HCT116 (cell line): ENCODE measurements around the gene AARS2. TPM values are rescaled to one million over a fixed set of nuclear protein-coding genes. Genes with fewer than 3 reads are reported as not detected.

ENCODE experiments used
- ATAC-seq: fragments of 200-7000 bp; cut with Tn5 transposase; 2 replicates; pipeline ENCODE4 v1.9.1; 2020; ENCODE audit warnings: mild to moderate bottlenecking, moderate library complexity
- BruUV-seq: library from RNA; stranded (reverse); fragments of 400-500 nt; replicated peaks from 2 replicates; lab custom pipeline; 2021; lab: Mats Ljungman, UMichigan
- CTCF ChIA-PET: fragments of 300-600 bp; sonication (Branson Sonifier 250); formaldehyde crosslinking; loops from one replicate; lab custom pipeline; 2021; ENCODE audit warnings: antibody characterized with exemption; lab: Charles Lee
- POLR2A ChIA-PET: fragments of 300-600, 350-600 bp; sonication (Branson Sonifier 250); formaldehyde crosslinking; loops from one replicate; lab custom pipeline; 2021; ENCODE audit warnings: antibody characterized with exemption; lab: Charles Lee
- RAD21 ChIA-PET, 2 experiments: fragments of 300-600 bp; sonication (Branson Sonifier 250); formaldehyde crosslinking; loops; one replicate each; lab custom pipeline; 2023; ENCODE audit warnings: low total read pairs in 2 of 2; ENCODE audit not compliant: uncharacterized antibody in 2 of 2, unreplicated experiment in 2 of 2, low non-redundant PET in 1 of 2; lab: Charles Lee
- DNase-seq: peaks from one replicate; pipeline ENCODE4 v3.0.0-alpha.2; 2010; ENCODE audit warnings: low read depth, low spot score
- H2AFZ ChIP-seq: fragments of 200-600 bp; shearing (Covaris generic), sonication (generic); 2 replicates; pipeline ENCODE4 v1.6.1; 2017; ENCODE audit warnings: low read depth, mixed run types, mixed read lengths, antibody characterized with exemption, low read length; ENCODE audit not compliant: poor library complexity, severe bottlenecking
- H3K27ac ChIP-seq: 2 replicates; pipeline ENCODE4 v1.5.1; 2012; ENCODE audit warnings: low read depth, low read length
- H3K27me3 ChIP-seq: fragments of 200-600 bp; sonication (generic); 2 replicates; pipeline ENCODE4 v1.6.1; 2016; ENCODE audit warnings: mixed run types, low read length, mixed read lengths; ENCODE audit not compliant: insufficient read depth
- H3K36me3 ChIP-seq, 2 experiments: fragments of 200-500 bp in 1 of 2; fragments of 200-600 bp in 1 of 2; sonication (Bioruptor generic) in 1 of 2; sonication (generic) in 1 of 2; 2 replicates each; pipeline versions ENCODE4 v1.5.1 to v1.6.1; 2014 to 2016; ENCODE audit warnings: low read length in 2 of 2, inconsistent platforms in 1 of 2, mixed read lengths in 1 of 2, mixed run types in 1 of 2; ENCODE audit not compliant: insufficient read depth in 2 of 2, control insufficient read depth in 1 of 2
- H3K4me1 ChIP-seq, 2 experiments: fragments of 200-600 bp in 1 of 2; sonication (generic) in 1 of 2; 2 replicates each; pipeline versions ENCODE4 v1.5.1 to v1.6.1; 2012 to 2017; ENCODE audit warnings: low read length in 2 of 2, inconsistent platforms in 1 of 2, mild to moderate bottlenecking in 1 of 2, mixed read lengths in 1 of 2, mixed run types in 1 of 2, moderate library complexity in 1 of 2; ENCODE audit not compliant: insufficient read depth in 2 of 2, control insufficient read depth in 1 of 2
- H3K4me2 ChIP-seq: fragments of 200-600 bp; sonication (generic); 2 replicates; pipeline ENCODE4 v1.6.1; 2017; ENCODE audit warnings: mixed run types, low read length, mixed read lengths
- H3K4me3 ChIP-seq, 2 experiments: fragments of 200-600 bp in 1 of 2; sonication (generic) in 1 of 2; replicated peaks in 1 of 2; 2 replicates each; pipeline ENCODE4 v1.5.1; 2011 to 2016; ENCODE audit warnings: low read length in 2 of 2, control low read depth in 1 of 2, low read depth in 1 of 2, mild to moderate bottlenecking in 1 of 2, mixed read lengths in 1 of 2, mixed run types in 1 of 2
- H3K79me2 ChIP-seq: fragments of 200-600 bp; sonication (generic); 2 replicates; pipeline ENCODE4 v1.6.1; 2017; ENCODE audit warnings: mild to moderate bottlenecking, mixed run types, low read length, moderate library complexity, mixed read lengths; ENCODE audit not compliant: insufficient read depth
- H3K9ac ChIP-seq: fragments of 200-600 bp; sonication (generic); 2 replicates; pipeline ENCODE4 v1.6.1; 2016; ENCODE audit warnings: low read length, mixed read lengths
- H3K9me2 ChIP-seq: fragments of 200-600 bp; sonication (generic), shearing (Covaris generic); 2 replicates; pipeline ENCODE4 v1.6.1; 2017; ENCODE audit warnings: mixed run types, mild to moderate bottlenecking, moderate library complexity; ENCODE audit not compliant: insufficient read depth
- H3K9me3 ChIP-seq, 2 experiments: fragments of 200-500 bp in 1 of 2; fragments of 200-600 bp in 1 of 2; sonication (Bioruptor generic) in 1 of 2; sonication (generic) in 1 of 2; 2 replicates each; pipeline ENCODE4 v1.6.1; 2014 to 2017; ENCODE audit warnings: low read length in 2 of 2, mixed read lengths in 2 of 2, inconsistent platforms in 1 of 2, low read depth in 1 of 2, mild to moderate bottlenecking in 1 of 2, mixed run types in 1 of 2, moderate library complexity in 1 of 2; ENCODE audit not compliant: control insufficient read depth in 1 of 2, insufficient read depth in 1 of 2
- H4K20me1 ChIP-seq: fragments of 200-600 bp; sonication (generic), shearing (Covaris generic); 2 replicates; pipeline ENCODE4 v1.6.1; 2017; ENCODE audit warnings: mixed run types, mild to moderate bottlenecking, moderate library complexity; ENCODE audit not compliant: insufficient read depth
- EGR1 ChIP-seq: IDR thresholded peaks from 2 replicates; pipeline ENCODE4 v1.6.1; 2012; ENCODE audit warnings: low read depth
- FOSL1 ChIP-seq: IDR thresholded peaks from 2 replicates; pipeline ENCODE4 v1.6.1; 2012; ENCODE audit warnings: low read depth
- REST ChIP-seq: IDR thresholded peaks from 2 replicates; pipeline ENCODE4 v1.6.1; 2012; ENCODE audit warnings: low read depth
- SIN3A ChIP-seq: IDR thresholded peaks from 2 replicates; pipeline ENCODE4 v1.6.1; 2012; ENCODE audit warnings: low read depth
- intact Hi-C: fragments of 100-400 bp; cut with micrococcal nuclease; formaldehyde crosslinking; loops from 2 replicates; pipeline ENCODE4 v1.10.0; 2022
- total RNA-seq: library from RNA; stranded (reverse); gene quantifications from one replicate; pipeline ENCODE4 v1.2.1, GENCODE V29; 2021; ENCODE audit not compliant: unreplicated experiment

AARS2 gene
- total RNA-seq, 1 experiment from 2014 or later = 14.9 TPM

- TF ChIP-seq EGR1 = no peak
Observed at GRCh38 chr6:44275749-44276648, 37.1 kb downstream of the AARS2 start (continued).

- Histone ChIP-seq H3K9ac (no peak overlapping the region), H3K9me3 (no peaks in the 10 kb centered on the region), H3K27ac (no peak overlapping the region), H3K79me2 (no peaks in the 10 kb centered on the region), H3K4me3 (no peak overlapping the region), H3K36me3 (no peaks in the 10 kb centered on the region), H4K20me1 (no peaks in the 10 kb centered on the region), H3K9me2 (no peaks in the 10 kb centered on the region), H2AFZ (no peak overlapping the region), H3K4me2 (no peak overlapping the region), H3K27me3 (no peaks in the 10 kb centered on the region), H3K4me1 (peaks cover 6 to 12% of the 10 kb centered on the region in 2 experiments)
- BruUV-seq = no TSS peak
- ATAC-seq (no peak), DNase-seq (no peak)
- intact Hi-C loops = no loop called here
- ChIA-PET POLR2A (no interaction called here), CTCF (no interaction called here), RAD21 (no interaction called here)
- TF ChIP-seq SIN3A = no peak
- TF ChIP-seq REST = no peak
- no peak for TF ChIP-seq FOSL1
Observed at GRCh38 chr6:44275271-44275748, 37.8 kb downstream of the AARS2 start.
